RWPE1 (cell line): ENCODE measurements around the gene MAGOH.
"Not testable (repeated sequence)": the region's sequence is repeated elsewhere in the genome, so short reads cannot be mapped to it uniquely, and the experiment has no call there.

Source experiments
- CTCF ChIA-PET: fragments of 350-600 bp; sonication (Branson Sonifier 250); formaldehyde crosslinking; extraction: SDS; loops from one replicate; lab custom pipeline; 2021; lab: Yijun Ruan, JAX
- POLR2A ChIA-PET: fragments of 400-600 bp; formaldehyde crosslinking; extraction: SDS; loops from one replicate; lab custom pipeline; 2020; ENCODE audit warnings: antibody characterized with exemption; ENCODE audit not compliant: low non-redundant PET; lab: Yijun Ruan, JAX
- DNase-seq: peaks from one replicate; pipeline ENCODE4 v3.0.0; 2012; ENCODE audit warnings: low spot score
- H3K27ac ChIP-seq: fragments of 450-650 bp; 2 replicates; pipeline ENCODE4 v1.5.1; 2017
- CTCF ChIP-seq: fragments of 450-650 bp; conservative IDR thresholded peaks from 2 replicates; pipeline ENCODE4 v1.5.1; 2017; ENCODE audit warnings: low read depth, mild to moderate bottlenecking

The MAGOH gene

GRCh38 chr1:53238197-53239155 is at the start of gene MAGOH:
TSS of gene MAGOH (minus strand) at chr1:53238518. CDS start at chr1:53238448, 70 bp downstream.
- CTCF ChIA-PET = no interaction called here
- POLR2A ChIA-PET = no interaction called here
- DNase-seq = peak; percentile 98
- no peak for TF ChIP-seq CTCF
- H3K27ac ChIP-seq = peak within 1 kb of the TSS; percentile 69

GRCh38 chr1:53286955-53287354 is 48.6 kb upstream of the MAGOH start:
- H3K27ac ChIP-seq = no peak overlapping the region
- POLR2A ChIA-PET = no interaction called here
- DNase-seq = no peak
- TF ChIP-seq CTCF = no peak
- CTCF ChIA-PET = interaction anchor here (0.6 to 0.8 kb wide), 2 partner anchors 8 to 106 kb away, joined by 3 to 4 read pairs; no protein-coding TSS in a partner anchor

DNA sequence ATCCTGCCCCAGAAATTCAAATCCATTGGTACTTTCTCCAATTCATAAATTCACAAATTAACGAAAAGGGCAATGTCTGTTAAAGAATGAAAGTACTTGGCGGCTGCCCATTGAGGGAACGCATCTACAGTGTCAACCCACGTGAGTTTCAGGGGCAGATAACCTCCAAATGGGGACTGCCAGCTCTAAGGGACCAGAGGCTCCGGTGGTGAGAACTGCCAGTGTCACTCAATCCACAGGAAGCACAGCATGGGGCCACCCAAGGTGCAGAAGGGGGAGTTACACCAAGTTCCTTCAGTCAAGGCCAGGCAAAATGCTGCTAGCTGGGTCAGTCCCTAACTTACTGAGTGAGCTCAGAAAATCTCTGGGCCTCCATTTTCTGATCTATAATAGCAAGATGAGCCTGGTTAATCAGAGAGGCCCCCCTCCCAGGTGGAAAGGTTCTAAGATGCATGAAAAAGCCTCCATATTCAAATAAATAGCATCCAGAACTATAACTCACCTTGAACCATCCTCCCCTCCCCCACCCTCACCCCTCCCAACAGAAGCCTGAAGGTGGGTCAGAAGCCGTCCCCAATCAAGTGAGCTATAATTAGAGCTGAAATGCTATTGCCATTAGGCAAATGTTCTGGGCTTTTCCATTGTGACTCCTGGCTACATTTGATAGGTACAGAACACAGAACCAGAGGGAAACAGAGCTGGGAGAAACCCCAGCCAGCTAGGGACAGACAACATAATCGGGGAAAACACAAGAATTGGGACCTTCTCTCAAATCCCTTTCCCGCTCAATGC is 47.8 kb upstream of the MAGOH start:
- H3K27ac ChIP-seq = no peak overlapping the region
- no peak for DNase-seq
- CTCF ChIA-PET = interaction anchor here (0.6 to 0.8 kb wide), 2 partner anchors 8 to 107 kb away, joined by 3 to 4 read pairs; no protein-coding TSS in a partner anchor
- TF ChIP-seq CTCF = no peak
- POLR2A ChIA-PET = no interaction called here

DNA sequence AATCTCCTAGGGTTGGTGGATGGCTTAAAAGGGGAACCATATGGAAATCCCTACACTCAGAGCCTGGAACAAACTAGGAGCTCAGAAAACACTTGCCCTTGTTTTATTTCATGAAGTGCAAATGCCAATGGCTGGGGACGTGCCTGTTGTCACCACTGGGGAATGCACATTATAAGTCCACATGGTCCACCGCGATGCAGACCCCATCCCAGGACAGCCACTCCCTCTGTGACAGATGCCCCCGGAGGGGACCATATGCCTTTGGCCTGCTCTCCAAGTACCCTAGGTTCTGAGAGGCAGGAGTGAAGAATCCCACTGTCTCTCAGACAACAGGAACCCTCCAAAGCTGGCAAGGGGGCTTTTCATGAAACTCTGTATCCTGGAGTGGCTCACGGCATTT is 47.2 kb upstream of the MAGOH start:
- POLR2A ChIA-PET = no interaction called here

DNA sequence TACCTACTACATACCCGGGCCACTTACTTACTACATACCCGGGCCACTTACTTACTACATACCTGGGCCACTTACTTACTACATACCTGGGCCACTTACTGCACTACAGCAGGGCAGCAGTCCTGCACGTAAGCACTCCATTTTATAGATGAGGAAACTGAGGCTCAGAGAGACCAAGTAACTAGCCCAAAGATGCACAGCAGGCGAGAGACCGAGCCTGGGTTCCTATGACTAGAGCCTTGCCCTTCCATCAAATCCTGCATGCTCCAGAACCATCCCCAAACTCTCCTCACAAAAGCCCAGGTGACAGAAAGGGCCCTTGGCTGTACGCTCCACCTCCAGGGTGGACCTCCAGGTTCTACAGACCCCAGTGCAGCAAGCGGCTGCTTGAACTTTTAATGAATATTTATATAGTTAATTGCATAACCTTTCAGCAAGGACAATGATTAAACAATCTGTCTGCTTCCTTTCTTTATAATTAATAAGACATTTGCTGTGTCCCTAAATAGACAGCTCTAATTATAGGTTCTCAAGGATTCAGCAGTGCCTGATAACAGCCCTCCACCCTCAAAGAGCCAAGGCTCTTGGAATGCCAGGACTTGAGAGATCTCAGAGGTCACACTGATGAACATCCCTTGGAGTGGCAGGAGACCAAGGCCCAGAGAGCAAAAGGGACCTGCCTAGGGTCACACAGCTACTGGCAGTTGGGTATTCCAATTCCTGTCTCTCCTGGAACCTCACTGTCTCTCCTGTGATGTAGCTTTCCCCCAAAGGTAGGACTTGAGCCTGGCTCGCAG is 46.1 kb upstream of the MAGOH start:
- ChIA-PET CTCF (no interaction called here), POLR2A (no interaction called here)
- DNase-seq = no peak
- no peak for TF ChIP-seq CTCF
- no peak overlapping the region for H3K27ac ChIP-seq

More for the DNA sequence above, 47.2 kb upstream of the MAGOH start:
- CTCF ChIA-PET = no interaction called here
- no peak overlapping the region for H3K27ac ChIP-seq
- no peak for TF ChIP-seq CTCF
- DNase-seq = no peak

- CTCF ChIA-PET, DNase-seq: not testable (repeated sequence)
Measured at GRCh38 chr1:53283156-53283555, 44.8 kb upstream of the MAGOH start.

More at GRCh38 chr1:53283156-53283555, 44.8 kb upstream of the MAGOH start:
- POLR2A ChIA-PET, H3K27ac ChIP-seq: not testable (repeated sequence)
